ENCODE measurements around the gene RAB4B.
"Not testable (repeated sequence)": the region's sequence is repeated elsewhere in the genome, so short reads cannot be mapped to it uniquely, and the experiment has no call there.

GRCh38 chr19:40825460-40826095 is 47.5 kb downstream of the RAB4B start:
- TF ChIP-seq, protein P1, sequence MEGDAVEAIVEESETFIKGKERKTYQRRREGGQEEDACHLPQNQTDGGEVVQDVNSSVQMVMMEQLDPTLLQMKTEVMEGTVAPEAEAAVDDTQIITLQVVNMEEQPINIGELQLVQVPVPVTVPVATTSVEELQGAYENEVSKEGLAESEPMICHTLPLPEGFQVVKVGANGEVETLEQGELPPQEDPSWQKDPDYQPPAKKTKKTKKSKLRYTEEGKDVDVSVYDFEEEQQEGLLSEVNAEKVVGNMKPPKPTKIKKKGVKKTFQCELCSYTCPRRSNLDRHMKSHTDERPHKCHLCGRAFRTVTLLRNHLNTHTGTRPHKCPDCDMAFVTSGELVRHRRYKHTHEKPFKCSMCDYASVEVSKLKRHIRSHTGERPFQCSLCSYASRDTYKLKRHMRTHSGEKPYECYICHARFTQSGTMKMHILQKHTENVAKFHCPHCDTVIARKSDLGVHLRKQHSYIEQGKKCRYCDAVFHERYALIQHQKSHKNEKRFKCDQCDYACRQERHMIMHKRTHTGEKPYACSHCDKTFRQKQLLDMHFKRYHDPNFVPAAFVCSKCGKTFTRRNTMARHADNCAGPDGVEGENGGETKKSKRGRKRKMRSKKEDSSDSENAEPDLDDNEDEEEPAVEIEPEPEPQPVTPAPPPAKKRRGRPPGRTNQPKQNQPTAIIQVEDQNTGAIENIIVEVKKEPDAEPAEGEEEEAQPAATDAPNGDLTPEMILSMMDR (conservative IDR thresholded peaks at IDR 0.05; ENCODE audit: low read depth, low read length): not testable (repeated sequence)
- TF ChIP-seq EZH2 (IDR thresholded peaks at IDR 0.05; ENCODE audit: borderline replicate concordance, low read depth, low read length, poor library complexity, severe bottlenecking): not testable (repeated sequence)
